ENCODE results near the gene TMEM145.

The TMEM145 gene

GRCh38 chr19:42351079-42351735 lies 38.1 kb downstream of the TMEM145 start:
- in situ Hi-C loops (cut with MboI; ENCODE audit: low pct_unique_long_range_greater_than_20kb, low sequenced_read_pairs, unreplicated experiment), result no loop called here
- DNase-seq (ENCODE audit: low spot score), result no peak
- TF ChIP-seq, protein P1, sequence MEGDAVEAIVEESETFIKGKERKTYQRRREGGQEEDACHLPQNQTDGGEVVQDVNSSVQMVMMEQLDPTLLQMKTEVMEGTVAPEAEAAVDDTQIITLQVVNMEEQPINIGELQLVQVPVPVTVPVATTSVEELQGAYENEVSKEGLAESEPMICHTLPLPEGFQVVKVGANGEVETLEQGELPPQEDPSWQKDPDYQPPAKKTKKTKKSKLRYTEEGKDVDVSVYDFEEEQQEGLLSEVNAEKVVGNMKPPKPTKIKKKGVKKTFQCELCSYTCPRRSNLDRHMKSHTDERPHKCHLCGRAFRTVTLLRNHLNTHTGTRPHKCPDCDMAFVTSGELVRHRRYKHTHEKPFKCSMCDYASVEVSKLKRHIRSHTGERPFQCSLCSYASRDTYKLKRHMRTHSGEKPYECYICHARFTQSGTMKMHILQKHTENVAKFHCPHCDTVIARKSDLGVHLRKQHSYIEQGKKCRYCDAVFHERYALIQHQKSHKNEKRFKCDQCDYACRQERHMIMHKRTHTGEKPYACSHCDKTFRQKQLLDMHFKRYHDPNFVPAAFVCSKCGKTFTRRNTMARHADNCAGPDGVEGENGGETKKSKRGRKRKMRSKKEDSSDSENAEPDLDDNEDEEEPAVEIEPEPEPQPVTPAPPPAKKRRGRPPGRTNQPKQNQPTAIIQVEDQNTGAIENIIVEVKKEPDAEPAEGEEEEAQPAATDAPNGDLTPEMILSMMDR (IDR thresholded peaks at IDR 0.05; ENCODE audit: extremely low read depth, insufficient read depth, missing control alignments), result no peak

DNA sequence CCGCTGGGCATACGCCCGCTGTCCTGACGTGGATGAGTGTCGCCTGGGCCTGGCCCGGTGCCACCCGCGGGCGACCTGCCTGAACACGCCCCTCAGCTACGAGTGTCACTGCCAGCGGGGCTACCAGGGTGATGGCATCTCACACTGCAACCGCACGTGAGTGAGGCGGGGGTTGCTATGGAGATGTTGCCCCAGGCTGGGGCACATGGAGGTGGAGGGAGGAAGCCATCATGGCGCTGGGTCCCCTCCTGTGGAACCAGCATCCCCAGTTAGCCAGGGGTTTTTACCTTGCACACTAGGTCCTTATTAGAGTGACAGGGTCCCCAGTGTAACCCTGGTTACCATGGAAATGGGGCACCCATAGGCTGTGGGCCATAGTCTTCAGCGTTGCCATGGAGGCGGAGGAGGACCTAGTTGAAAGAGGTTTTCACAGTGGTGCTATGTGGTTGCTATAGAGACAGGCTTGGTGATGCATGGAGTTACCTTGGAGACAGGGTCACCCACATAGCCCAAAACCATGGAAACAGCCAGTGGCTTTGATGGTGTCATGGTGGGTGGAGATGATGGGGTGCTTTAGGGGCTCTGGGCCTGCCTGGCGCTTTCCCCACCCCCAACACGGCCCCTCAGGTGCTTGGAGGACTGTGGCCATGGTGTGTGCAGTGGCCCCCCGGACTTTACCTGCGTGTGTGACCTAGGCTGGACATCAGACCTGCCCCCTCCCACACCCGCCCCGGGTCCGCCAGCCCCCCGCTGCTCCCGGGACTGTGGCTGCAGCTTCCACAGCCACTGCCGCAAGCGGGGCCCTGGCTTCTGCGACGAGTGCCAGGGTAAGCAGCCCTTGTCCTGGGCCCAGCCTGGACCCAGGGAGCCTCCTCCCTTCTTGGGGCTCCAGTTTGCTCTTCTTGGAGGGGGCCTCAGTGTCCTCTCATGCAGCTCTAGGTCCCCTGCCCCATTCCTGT lies 39.5 kb downstream of the TMEM145 start:
- in situ Hi-C loops (cut with MboI; ENCODE audit: low pct_unique_long_range_greater_than_20kb, low sequenced_read_pairs, unreplicated experiment), result no loop called here
- TF ChIP-seq, protein P1 (IDR thresholded peaks at IDR 0.05; ENCODE audit: extremely low read depth, insufficient read depth, missing control alignments), result no peak
- DNase-seq (ENCODE audit: low spot score), result peak; percentile 84

DNA sequence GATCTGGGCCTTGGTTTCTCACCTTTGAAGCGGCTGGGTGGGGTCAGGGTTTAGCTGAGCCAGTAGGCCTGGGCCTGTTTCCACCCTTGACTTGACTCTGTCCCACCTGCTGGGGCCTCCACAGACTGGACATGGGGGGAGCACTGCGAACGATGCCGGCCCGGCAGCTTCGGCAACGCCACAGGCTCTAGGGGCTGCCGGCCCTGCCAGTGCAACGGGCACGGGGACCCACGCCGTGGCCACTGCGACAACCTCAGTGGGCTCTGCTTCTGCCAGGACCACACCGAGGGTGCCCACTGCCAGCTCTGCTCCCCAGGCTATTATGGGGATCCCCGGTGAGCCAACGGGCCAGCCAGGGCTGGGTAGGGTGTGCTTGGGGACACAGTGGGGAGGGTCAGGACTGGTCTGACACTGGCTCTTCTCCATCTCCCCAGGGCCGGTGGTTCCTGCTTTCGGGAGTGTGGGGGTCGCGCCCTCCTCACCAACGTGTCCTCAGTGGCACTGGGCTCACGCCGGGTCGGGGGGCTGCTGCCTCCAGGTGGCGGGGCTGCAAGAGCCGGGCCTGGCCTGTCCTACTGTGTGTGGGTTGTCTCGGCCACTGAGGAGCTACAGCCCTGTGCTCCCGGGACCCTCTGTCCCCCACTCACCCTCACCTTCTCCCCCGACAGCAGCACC lies 40.4 kb downstream of the TMEM145 start:
- DNase-seq (ENCODE audit: low spot score), result no peak
- TF ChIP-seq, protein P1 (IDR thresholded peaks at IDR 0.05; ENCODE audit: extremely low read depth, insufficient read depth, missing control alignments), result no peak
- in situ Hi-C loops (cut with MboI; ENCODE audit: low pct_unique_long_range_greater_than_20kb, low sequenced_read_pairs, unreplicated experiment), result no loop called here

- DNase-seq (ENCODE audit: low spot score), result no peak
- in situ Hi-C loops (cut with MboI; ENCODE audit: low pct_unique_long_range_greater_than_20kb, low sequenced_read_pairs, unreplicated experiment), result no loop called here
- TF ChIP-seq, protein P1 (IDR thresholded peaks at IDR 0.05; ENCODE audit: extremely low read depth, insufficient read depth, missing control alignments), result no peak
Observed at GRCh38 chr19:42355896-42356295, 42.8 kb downstream of the TMEM145 start.

DNA sequence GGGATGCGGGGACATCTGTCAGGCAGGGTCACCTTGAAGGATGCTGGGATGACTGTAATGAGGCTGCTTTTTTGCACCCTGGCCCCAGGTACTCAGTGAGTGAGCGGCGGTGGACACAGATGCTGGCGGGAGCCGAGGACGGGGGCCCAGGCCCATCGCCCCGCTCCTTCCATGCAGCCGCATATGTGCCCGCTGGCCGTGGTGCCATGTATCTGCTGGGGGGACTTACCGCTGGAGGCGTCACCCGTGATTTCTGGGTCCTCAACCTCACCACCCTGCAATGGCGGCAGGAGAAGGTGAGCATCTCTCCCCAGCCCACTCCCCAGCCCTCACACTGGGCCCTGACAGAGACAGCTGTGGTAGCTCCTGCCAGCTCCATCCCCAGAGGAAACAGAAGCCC lies 43.6 kb downstream of the TMEM145 start:
- TF ChIP-seq, protein P1 (IDR thresholded peaks at IDR 0.05; ENCODE audit: extremely low read depth, insufficient read depth, missing control alignments), result no peak
- in situ Hi-C loops (cut with MboI; ENCODE audit: low pct_unique_long_range_greater_than_20kb, low sequenced_read_pairs, unreplicated experiment), result no loop called here
- no peak for DNase-seq (ENCODE audit: low spot score)

- TF ChIP-seq, protein P1 (IDR thresholded peaks at IDR 0.05; ENCODE audit: extremely low read depth, insufficient read depth, missing control alignments), result no peak
Observed at GRCh38 chr19:42357290-42357689, 44.2 kb downstream of the TMEM145 start.

More at GRCh38 chr19:42357290-42357689, 44.2 kb downstream of the TMEM145 start:
- DNase-seq (ENCODE audit: low spot score), result no peak
- in situ Hi-C loops (cut with MboI; ENCODE audit: low pct_unique_long_range_greater_than_20kb, low sequenced_read_pairs, unreplicated experiment), result no loop called here
